DMS153 treated with DMSO at 0.1 percent for 48 hours (cell line): ENCODE measurements around the gene LTB.
"Not testable (repeated sequence)": the region's sequence is repeated elsewhere in the genome, so short reads cannot be mapped to it uniquely, and the experiment has no call there.

Source experiments
- DNase-seq: peaks from one replicate; lab custom pipeline; 2025; ENCODE audit not compliant: unreplicated experiment; lab: John Stamatoyannopoulos, UW

Gene LTB

DNA sequence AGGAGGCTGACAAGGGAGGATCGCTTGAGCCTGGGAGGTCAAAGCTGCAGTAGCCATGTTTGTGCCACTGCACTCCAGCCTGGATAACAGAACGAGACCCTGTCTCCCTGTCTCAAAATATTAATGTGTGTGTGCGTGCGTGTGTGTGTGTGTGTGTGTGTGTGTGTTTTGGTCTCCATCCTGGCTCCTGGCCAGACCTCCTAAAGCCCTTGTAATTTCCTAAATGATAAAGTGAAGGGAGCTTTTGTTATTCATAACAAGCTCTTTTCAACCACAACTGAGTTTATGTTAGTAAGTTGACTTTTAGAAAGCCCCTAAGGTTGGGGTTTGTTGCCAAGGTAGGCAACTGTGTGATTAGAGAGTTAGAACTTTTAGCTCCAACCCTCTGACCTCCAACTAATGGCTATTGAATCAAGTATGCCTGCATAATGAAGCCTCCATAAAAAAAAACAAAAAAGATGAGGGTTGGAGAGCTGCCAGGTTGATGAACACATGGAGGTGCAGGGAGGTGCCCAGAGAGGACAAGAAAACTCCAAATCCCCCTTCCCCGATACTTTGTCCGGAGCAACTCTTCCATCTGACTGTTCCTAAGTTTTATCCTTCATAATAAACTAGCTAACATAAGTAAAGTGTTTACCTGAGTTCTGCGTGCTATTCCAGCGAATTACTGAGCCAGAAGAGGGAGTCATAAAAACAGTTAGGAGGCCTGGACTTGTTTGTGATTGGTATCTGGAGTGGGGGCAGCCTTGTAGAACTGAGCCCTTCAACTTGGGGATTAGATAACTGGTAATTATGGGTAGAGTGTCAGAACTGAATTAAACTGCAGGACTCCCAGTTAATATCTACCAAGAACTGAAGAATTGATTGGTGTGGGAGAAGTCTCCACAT, 27.5 kb upstream of the LTB start:
- DNase-seq = peak; percentile 26

DNA sequence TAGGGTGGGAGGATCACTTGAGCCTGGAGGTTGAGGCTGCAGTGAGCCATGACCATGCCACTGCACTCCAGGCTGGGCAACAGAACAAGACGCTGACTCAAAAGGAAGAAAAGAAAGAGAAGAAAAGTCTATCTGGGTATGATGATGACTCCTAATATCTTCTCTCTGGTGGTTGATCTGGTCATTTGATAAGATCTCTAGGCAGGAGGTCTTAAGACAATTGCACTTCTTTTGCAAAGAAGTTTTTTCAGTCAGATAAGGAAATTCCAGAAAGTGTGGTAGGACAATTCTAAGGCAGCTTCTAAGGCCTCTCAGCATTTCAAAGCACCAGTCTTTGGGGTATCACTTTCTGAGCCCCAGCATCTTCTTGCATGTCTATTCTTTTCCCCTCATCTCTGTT, 25.1 kb upstream of the LTB start:
- no peak for DNase-seq

DNA sequence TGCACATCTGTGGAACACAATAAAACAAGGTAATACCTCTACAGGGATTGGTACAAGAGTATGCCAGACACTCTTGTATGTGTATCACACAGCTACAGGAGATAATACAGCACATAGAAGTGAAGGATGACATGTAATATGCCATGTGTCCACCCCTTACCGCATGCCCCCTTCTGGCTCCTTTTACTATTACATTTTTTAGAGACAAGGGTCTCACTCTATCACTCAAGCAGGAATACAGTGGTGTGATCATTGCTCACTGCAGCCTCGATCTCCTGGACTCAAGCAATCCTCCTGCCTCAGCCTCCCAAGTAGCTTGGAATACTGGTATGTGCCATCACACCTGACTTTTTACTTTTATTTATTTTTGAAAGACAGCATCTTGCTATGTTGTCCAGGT, 14.8 kb upstream of the LTB start:
- no peak for DNase-seq

DNA sequence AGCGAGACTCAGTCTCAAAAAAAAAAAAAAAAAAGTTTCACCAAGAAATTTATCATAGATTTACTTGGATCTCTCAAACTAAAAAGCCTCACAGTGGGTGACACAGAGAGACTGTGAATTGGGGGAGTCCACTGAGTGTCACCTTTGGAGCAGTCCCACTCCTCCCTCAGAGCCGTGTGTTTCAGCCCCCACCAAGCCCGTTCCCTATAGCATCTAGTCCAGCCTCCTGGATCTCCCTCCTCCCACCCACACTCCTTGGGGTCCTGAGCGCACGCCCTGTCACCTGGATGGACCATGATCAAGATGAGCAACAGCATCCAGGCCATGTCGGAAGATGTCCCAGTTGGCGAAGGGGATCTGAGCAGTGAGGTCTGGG, 10.2 kb upstream of the LTB start:
- no peak for DNase-seq

DNA sequence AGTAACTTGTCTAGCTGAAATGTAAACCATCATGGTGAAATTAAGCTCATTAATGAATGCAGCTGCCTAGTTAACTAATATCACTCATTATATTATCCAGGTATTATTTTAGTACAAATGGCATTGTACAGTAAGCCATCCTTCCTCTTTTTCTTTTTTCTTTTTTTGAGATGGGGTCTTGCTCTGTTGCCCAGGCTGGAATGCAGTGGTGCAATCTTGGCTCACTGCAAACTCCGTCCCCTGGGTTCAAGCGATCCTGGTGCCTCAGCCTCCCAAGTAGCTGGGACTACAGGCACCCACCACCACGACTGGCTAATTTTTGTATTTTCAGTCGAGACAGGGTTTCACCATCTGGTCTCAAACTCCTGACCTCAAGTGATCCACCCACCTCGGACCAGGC, 8.5 kb upstream of the LTB start:
- not testable (repeated sequence) for DNase-seq

DNA sequence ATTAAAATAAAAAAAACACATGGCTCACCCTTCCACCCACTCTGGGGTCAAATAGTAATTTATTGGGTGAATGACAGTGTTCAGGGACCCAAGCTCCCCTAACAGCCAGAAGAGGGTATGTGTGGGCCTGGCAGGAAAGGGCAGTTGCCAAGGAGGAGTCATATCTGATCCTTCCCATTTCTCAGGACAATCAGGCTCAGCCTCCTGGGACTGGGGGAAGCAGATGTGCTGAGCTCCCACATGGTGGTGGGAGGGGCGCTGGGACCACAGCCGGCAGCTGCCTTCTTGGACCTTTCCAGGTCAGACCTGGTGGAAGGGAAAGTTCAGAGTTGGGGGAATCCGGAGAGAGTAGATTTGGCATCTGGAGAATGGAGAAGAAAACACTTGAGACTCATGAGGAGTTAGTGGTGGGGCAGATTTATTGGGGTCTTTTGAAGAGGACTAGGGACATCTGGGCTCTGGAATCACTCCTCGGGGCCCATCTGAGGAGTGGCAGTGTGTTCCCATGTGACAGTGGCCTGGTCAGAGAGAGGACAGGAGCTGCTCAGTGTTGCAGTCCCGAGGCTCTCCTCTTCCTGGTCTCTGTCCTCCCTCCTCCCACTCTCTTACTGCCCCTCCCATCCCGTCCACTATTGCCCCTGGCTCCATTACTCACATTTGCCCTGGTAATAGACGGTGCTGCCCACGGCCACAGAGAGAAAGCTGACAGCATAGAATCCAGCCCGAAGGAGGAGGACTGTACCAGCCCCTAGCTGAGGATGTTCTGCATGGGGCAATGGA, 6.8 kb upstream of the LTB start:
- no peak for DNase-seq

DNA sequence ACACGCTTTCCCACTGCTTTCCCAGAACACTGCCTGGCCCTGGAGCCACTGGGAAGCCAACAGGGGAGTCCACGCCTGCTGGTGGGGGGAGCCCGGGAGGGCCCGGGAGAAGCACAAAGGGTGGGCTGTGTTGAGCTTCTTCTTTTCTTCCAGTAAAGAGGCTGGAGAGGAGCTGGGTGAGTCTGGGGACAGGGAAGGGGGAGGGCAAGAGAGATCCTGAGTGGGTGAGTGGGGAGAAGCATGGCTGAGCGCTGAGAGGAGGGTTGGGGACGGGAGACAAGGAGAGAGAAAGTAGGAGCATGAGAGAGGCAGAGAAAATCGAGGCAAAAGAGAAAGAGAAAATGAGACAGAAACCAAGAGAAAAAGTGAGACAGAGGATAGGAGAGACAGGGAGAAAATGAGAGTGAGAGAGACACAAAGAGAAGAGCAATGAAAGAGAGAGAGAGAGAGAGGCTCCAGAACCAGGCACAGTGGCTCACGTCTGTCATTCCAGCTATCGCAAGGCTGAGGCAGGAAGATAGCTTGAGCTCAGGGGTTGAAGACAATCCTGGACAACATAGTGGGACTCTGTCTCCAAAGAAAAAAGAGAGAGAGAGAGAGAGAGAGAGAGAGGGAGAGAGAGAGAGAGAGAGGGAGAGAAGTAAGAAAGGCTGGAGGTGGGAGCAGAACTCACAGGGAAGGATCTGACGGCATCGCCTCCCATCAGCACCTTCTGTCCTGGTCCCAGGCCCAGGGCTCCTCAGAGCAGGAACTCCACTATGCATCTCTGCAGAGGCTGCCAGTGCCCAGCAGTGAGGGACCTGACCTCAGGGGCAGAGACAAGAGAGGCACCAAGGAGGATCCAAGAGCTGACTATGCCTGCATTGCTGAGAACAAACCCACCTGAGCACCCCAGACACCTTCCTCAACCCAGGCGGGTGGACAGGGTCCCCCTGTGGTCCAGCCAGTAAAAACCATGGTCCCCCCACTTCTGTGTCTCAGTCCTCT, 5.9 kb upstream of the LTB start:
- DNase-seq = no peak

DNA sequence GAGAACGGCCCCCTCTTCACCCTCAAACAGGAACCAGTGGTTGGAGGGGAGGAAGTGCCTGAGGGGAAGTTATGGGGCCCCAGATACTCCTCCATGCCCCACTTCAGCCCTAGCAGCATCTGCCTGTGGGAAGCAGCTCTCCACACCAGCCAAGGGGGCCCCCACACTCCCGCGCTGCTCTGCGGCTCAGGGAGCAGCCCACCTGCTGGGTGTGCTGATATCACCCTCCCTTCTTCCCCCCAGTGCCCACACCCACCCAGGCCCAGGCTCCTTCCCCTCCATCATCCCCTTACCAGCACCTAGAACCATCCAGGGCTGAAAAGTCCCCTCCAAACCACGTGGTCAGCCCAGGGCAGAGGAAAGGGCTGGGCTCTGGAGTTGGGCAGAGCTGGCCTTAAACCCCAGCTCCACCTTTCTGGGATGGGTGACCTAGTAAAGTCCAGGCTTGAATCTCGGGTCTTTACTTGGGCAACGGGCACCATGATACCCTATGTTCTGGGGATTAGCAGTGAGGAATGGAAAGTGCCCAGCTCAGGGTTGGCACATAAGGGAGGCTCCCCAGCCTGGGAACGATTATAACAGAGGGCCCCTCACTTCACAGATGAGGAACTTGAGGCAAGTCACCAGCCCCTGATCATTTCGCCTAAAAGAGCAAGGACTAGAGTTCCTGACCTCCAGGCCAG, 4.5 kb upstream of the LTB start:
- no peak for DNase-seq

DNA sequence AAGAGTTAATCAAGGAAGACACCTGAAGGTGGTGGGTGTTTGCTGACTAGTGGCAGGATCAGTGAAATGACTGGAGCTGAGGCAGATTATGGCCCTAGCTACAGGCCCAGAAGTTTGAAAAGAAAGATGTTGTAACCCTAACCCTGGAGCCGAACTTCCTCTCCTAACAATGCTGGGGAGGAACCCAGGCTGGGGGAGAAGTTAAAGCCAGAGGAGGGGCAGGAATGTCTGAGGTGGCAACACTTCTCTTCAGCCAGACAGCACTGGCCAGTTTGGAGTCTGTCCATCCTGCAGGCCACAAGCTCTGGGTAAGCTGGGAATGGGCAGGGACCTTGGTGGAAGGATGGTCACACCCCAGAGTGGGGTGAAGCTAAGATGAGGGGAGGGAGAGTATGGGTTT, 3.8 kb upstream of the LTB start, which contains the start of gene LST1:
TSS of gene LST1 (plus strand) at position 270 of the 400 bp plus-strand sequence. CDS start 1,023 bp downstream, outside the sequence.
- no peak for DNase-seq

DNA sequence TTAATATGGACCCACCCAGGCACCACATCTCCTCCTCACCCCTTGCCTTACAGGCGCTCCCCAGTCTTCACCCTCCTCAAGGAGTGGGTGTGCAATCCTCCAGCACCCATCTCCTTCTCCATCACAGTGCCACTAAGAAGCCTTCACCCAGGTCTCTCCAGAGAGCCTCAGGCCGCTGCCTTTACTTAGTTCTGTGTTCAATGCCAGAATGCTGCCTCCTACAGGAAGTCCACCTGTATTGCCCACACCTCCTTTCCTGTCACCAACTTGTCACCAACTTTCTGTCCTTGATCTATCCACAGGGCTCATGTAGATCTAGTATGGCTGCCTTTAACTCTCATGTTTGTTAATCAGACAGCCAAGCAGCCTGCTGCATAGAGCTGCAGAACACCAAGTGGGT, 3.3 kb upstream of the LTB start:
- DNase-seq = no peak

DNA sequence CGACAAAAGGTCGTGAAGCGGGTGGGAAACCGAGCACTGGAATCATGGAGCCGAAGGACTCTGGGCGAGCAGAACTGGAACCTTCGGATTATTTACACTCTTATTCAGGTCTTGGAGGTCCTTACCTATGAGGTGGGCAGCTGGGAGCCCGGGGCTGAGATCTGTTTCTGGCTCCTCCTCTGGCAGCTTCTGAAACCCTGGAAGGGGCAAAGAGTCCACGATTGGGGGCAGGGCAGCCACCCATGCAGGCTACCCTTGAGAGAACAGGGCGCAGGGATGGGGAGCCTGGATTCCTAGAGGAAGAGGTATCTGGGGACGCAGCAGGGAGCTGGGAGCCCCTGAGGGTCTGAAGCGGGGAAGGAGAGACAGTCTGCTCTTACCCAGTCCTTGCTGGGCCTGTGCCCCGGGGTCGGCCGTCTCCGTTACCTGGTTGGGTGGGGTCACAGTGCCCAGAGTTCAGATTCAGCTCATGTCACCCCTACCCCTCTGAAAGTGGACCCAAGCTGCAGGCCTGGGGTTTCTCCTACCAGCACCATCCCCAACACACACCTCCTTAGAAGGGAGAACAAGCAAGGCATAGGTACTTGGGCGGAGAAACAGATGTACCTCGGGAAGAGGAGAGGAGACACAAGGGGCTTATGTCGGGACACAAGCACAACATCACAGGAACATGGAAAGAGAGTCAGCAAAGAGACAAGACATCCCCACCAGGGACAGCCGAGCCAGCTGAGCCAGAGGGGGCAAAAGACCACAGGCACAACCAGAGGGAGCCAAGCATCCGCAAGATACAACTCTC, 592 bp downstream of the LTB start:
- no peak for DNase-seq

DNA sequence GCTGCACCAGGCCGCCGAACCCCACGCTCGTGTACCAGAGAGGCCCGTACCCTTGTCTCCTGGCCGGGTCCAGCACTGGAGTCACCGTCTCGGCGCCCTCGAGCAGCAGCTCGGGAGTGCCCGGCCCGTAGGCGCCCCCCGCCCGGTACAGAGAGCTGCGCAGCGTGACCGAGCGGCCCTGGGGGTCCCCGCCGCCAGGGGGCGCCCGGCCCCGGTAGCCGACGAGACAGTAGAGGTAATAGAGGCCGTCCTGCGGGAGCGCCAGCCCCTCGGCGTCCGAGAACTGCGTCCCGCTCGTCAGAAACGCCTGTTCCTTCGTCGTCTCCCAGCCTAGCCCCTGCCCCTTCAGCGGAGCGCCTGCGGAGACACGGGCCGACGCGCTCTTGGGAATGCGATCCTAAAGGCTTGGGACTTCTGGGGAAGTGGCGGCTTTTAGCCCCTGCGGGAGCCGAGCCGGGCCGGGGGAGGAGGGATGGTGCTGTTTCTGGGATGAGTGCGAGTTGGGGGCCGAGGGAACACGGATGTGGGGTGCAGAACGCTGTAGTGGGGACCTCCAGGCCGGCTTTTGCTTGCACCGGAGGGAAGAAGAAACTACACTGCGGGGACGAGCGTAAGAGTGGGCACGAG, 1.3 kb downstream of the LTB start:
- DNase-seq = peak; percentile 6

DNA sequence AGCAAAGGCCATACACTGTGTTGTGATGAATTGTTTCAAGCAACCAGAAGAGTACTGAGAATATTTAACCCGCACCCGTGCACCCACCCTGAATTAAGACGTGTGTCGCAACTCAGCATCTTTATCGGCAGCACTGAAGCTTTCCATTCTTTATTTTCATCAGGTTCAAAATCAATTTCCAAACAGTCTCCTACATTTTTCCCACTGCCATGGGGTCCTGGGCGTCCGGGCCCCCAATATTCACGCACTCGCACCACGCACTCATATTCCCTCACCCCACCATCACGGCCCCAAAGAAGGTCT, 1.8 kb downstream of the LTB start:
- no peak for DNase-seq

DNA sequence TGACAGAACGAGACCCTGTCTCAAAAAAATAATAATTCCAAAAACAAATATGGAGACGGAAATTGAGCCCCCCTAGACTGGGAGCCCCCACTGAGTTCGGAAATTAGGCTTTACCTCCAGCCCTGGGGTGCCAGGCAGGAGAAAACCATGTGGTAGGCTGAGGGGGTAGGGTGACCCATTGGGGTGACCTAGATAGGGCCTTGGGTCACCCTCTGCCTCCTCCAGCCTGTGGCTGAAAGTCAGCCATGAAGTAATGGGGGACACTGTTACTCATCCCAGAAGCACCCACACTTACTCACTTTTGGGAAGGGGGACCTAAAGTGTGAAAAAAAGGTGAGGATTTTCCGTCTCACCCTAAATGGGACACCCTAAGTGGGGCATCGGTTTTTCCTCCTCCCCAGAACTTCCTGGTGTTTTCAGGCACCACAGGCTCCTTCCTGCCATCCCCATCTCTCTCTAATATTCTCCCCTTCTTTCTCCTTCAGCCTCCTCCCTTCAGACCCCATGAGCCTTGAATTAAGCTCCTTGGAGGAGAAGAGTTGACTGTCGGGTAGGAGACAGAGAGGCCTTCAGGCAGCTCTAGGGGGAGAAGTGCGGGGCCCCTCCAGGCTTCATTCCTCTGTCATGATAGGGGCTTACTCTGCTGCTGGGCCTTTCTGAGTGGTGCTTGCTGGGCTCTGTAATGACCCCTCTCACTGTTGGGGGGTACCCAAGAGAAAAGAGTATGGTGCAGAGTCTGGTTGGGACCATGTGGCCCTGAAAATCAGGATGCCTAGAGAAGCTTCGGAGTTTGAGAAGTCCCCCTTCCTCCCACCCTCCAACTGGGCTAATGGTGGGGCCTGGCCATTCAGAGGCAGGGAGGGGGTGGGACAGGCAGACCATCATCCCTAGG, 2.4 kb downstream of the LTB start:
- DNase-seq = no peak

DNA sequence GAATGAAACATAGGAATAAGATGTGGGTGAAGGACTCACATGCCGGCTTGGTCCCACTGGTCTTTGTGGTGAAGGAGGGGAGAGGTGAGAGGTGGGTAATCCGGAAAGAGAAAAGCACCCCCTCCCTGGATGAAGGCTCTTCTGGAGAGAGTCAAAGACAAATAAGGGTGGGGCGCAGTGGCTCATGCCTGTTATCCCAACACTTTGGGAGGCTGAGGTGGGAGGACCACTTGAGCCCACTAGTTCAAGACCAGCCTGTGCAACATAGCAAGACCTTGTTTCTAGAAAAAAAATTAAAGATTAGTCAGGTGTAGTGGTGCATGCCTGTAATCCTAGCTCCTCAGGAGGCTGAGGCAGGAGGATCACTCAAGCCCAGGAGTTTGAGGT, 3.1 kb downstream of the LTB start:
- no peak for DNase-seq

DNA sequence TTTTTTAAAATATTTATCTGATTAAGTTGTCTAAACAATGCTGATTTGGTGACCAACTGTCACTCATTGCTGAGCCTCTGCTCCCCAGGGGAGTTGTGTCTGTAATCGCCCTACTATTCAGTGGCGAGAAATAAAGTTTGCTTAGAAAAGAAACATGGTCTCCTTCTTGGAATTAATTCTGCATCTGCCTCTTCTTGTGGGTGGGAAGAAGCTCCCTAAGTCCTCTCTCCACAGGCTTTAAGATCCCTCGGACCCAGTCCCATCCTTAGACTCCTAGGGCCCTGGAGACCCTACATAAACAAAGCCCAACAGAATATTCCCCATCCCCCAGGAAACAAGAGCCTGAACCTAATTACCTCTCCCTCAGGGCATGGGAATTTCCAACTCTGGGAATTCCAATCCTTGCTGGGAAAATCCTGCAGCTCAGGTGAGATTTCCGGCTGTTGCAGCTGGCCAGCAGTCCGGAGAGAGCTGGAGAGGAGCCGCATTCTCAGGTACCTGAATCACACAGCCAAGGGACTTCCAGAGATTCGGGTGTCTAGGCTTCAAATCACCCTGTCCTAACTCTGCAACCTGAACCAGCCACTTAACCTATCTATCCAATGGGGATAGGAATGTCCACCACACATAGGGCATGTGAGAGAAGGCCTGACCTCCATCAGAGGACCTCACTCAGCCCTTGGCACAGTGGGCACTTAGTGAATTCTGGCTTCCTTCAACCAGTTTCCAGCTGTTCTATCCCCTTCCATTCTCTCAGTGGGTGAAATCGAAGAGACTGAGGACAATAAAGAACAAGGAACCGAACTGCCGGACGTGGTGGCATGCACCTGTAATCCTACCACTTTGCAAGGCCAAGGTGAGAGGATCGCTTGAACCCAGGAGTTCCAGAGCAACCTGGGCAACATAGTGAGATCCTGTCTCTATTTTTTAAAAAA, 3.8 kb downstream of the LTB start:
- no peak for DNase-seq

DNA sequence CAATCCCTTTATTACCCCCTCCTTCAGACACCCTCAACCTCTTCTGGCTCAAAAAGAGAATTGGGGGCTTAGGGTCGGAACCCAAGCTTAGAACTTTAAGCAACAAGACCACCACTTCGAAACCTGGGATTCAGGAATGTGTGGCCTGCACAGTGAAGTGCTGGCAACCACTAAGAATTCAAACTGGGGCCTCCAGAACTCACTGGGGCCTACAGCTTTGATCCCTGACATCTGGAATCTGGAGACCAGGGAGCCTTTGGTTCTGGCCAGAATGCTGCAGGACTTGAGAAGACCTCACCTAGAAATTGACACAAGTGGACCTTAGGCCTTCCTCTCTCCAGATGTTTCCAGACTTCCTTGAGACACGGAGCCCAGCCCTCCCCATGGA, 4.7 kb downstream of the LTB start:
- no peak for DNase-seq
